ENCODE results near the gene EDEM3. TPM values are rescaled to one million over a fixed set of nuclear protein-coding genes. Genes with fewer than 3 reads are reported as not detected.

The EDEM3 gene
- total RNA-seq, 1 experiment from 2014 or later: 14.5 TPM

- POLR2A ChIA-PET (ENCODE audit: unreplicated experiment): no interaction called here
- Histone ChIP-seq H3K79me2 (ENCODE audit: low read depth) (no peaks in the 10 kb centered on the region), H3K9me2 (ENCODE audit: insufficient read depth) (no peaks in the 10 kb centered on the region), H2AFZ (no peak overlapping the region), H3K4me3 (no peak overlapping the region), H3K27ac (no peak overlapping the region), H3K4me2 (no peak overlapping the region), H3K36me3 (ENCODE audit: low read depth) (no peaks in the 10 kb centered on the region), H4K20me1 (ENCODE audit: insufficient read depth) (no peaks in the 10 kb centered on the region), H3K27me3 (ENCODE audit: insufficient read depth, low read depth) (no peaks in the 10 kb centered on the region), H3K4me1 (replicated peaks; ENCODE audit: insufficient read depth) (no peaks in the 10 kb centered on the region), H3F3A (ENCODE audit: insufficient read depth, low read depth) (no peaks in the 10 kb centered on the region), H3K9me3 (ENCODE audit: insufficient read depth, low read depth) (no peaks in the 10 kb centered on the region)
- intact Hi-C loops (cut with micrococcal nuclease; ENCODE audit: unreplicated experiment): no loop called here
- no peak for DNase-seq
- CTCF ChIA-PET: no interaction called here
- no TSS peak for BruUV-seq (replicated peaks)
- TF ChIP-seq EZH2 (IDR thresholded peaks at IDR 0.05; ENCODE audit: low read depth): no peak
- TF ChIP-seq CTCF (conservative IDR thresholded peaks at IDR 0.05): no peak
These were observed 107.2 kb downstream of the EDEM3 start for GRCh38 chr1:184647471-184647870.

- Histone ChIP-seq H3K79me2 (ENCODE audit: low read depth) (no peaks in the 10 kb centered on the region), H3K27ac (no peak overlapping the region), H3K4me2 (no peak overlapping the region), H3K4me3 (no peak overlapping the region), H3K27me3 (ENCODE audit: insufficient read depth, low read depth) (no peaks in the 10 kb centered on the region), H2AFZ (no peak overlapping the region), H3K9me3 (ENCODE audit: insufficient read depth, low read depth) (no peaks in the 10 kb centered on the region), H3K9me2 (ENCODE audit: insufficient read depth) (no peaks in the 10 kb centered on the region), H3F3A (ENCODE audit: insufficient read depth, low read depth) (no peaks in the 10 kb centered on the region), H3K4me1 (replicated peaks; ENCODE audit: insufficient read depth) (no peaks in the 10 kb centered on the region), H4K20me1 (ENCODE audit: insufficient read depth) (no peaks in the 10 kb centered on the region), H3K36me3 (ENCODE audit: low read depth) (no peaks in the 10 kb centered on the region)
- no TSS peak for BruUV-seq (replicated peaks)
- no peak for DNase-seq
- POLR2A ChIA-PET (ENCODE audit: unreplicated experiment): no interaction called here
- TF ChIP-seq CTCF (conservative IDR thresholded peaks at IDR 0.05) (no peak), EZH2 (IDR thresholded peaks at IDR 0.05; ENCODE audit: low read depth) (no peak)
- CTCF ChIA-PET: no interaction called here
- intact Hi-C loops (cut with micrococcal nuclease; ENCODE audit: unreplicated experiment): no loop called here
These were observed 107.8 kb downstream of the EDEM3 start for GRCh38 chr1:184646824-184647223.

DNA sequence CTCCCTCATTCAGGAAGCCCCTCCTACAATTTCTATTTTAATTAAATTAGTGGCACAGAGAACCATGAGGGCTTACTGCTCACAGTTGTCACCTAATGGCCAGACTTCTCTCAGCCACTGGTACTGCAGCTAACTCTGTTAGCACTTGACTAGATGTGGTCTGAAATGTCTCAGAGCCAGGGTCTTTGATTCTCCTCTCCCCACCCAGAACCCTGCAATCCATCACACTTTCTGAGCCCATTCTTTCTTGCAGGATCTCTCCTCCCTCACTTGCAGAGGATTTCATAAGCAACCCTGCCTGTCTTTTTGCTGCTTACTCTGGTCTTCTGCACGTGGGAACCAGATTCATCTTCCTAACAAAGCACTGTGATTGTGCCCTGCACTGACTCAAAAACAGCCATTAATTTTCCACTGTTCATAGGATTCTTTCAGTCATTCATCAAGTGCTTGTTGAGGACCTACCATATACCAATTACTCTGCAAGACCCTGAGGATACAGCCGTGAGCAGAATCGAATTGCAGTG is 108.4 kb downstream of the EDEM3 start:
- Histone ChIP-seq H3K27ac (no peak overlapping the region), H3F3A (ENCODE audit: insufficient read depth, low read depth) (no peaks in the 10 kb centered on the region)

More for the DNA sequence above, 108.4 kb downstream of the EDEM3 start:
- no peaks in the 10 kb centered on the region for H3K27me3 ChIP-seq (ENCODE audit: insufficient read depth, low read depth)
- intact Hi-C loops (cut with micrococcal nuclease; ENCODE audit: unreplicated experiment): no loop called here
- no peaks in the 10 kb centered on the region for H3K36me3 ChIP-seq (ENCODE audit: low read depth)
- H3K4me2 ChIP-seq: no peak overlapping the region
- H3K79me2 ChIP-seq (ENCODE audit: low read depth): no peaks in the 10 kb centered on the region
- no peaks in the 10 kb centered on the region for H3K4me1 ChIP-seq (replicated peaks; ENCODE audit: insufficient read depth)
- DNase-seq: no peak
- H4K20me1 ChIP-seq (ENCODE audit: insufficient read depth): no peaks in the 10 kb centered on the region
- no TSS peak for BruUV-seq (replicated peaks)
- POLR2A ChIA-PET (ENCODE audit: unreplicated experiment): no interaction called here
- H2AFZ ChIP-seq: no peak overlapping the region
- H3K9me3 ChIP-seq (ENCODE audit: insufficient read depth, low read depth): no peaks in the 10 kb centered on the region
- H3K4me3 ChIP-seq: no peak overlapping the region
- CTCF ChIA-PET: no interaction called here
- no peaks in the 10 kb centered on the region for H3K9me2 ChIP-seq (ENCODE audit: insufficient read depth)
- TF ChIP-seq CTCF (conservative IDR thresholded peaks at IDR 0.05) (no peak), EZH2 (IDR thresholded peaks at IDR 0.05; ENCODE audit: low read depth) (no peak)
